WTC11 (cell line): ENCODE measurements around the gene PCTP. TPM values are rescaled to one million over a fixed set of nuclear protein-coding genes. Genes with fewer than 3 reads are reported as not detected.

ENCODE experiments used
- ATAC-seq: fragments of 200-7000 bp; cut with Tn5 transposase; 2 replicates; pipeline ENCODE4 v1.10.0; 2021; ENCODE audit warnings: mild to moderate bottlenecking, moderate library complexity
- CTCF ChIA-PET: fragments of 300-600 bp; sonication (Branson Sonifier 250); formaldehyde crosslinking; loops from one replicate; lab custom pipeline; 2021; ENCODE audit warnings: antibody characterized with exemption; lab: Charles Lee
- POLR2A ChIA-PET: fragments of 350-600 bp; sonication (Branson Sonifier 250); formaldehyde crosslinking; loops from one replicate; lab custom pipeline; 2021; ENCODE audit warnings: antibody characterized with exemption; lab: Charles Lee
- DNase-seq: peaks from one replicate; pipeline ENCODE4 v3.0.0; 2021; ENCODE audit warnings: low spot score
- H3K27ac Mint-ChIP-seq: 2 replicates; pipeline ENCODE4 v1.8.0; 2021; ENCODE audit warnings: mixed read lengths
- H3K27me3 Mint-ChIP-seq: 2 replicates; pipeline ENCODE4 v1.8.0; 2021; ENCODE audit warnings: low read depth, mild to moderate bottlenecking, moderate library complexity, mixed read lengths
- H3K36me3 Mint-ChIP-seq: 2 replicates; pipeline ENCODE4 v1.8.0; 2021; ENCODE audit warnings: mixed read lengths
- H3K4me1 Mint-ChIP-seq: 2 replicates; pipeline ENCODE4 v1.8.0; 2022; ENCODE audit warnings: mixed read lengths
- H3K4me3 Mint-ChIP-seq: 2 replicates; pipeline ENCODE4 v1.8.0; 2021; ENCODE audit warnings: mild to moderate bottlenecking, moderate library complexity, mixed read lengths
- H3K9me3 Mint-ChIP-seq: 2 replicates; pipeline ENCODE4 v1.8.0; 2021; ENCODE audit warnings: mixed read lengths
- ATF1 ChIP-seq: sonication (generic); formaldehyde crosslinking; IDR thresholded peaks from 2 replicates; pipeline ENCODE4 v1.8.1; 2023; ENCODE audit warnings: mild to moderate bottlenecking, moderate library complexity, missing genetic modification reagents
- GRHL2 ChIP-seq: fragments of 250-450 bp; sonication (Bioruptor Pico); IDR thresholded peaks from 2 replicates; pipeline ENCODE4 v1.8.0; 2022; ENCODE audit warnings: mild to moderate bottlenecking, moderate library complexity; ENCODE audit not compliant: insufficient replicate concordance, severe bottlenecking
- GTF2I ChIP-seq: fragments of 250-450 bp; sonication (Bioruptor Pico); conservative IDR thresholded peaks from 2 replicates; pipeline ENCODE4 v1.4.0; 2021; ENCODE audit warnings: mild to moderate bottlenecking
- NFE2L1 ChIP-seq: sonication (generic); formaldehyde crosslinking; IDR thresholded peaks from 2 replicates; pipeline ENCODE4 v1.8.1; 2023; ENCODE audit warnings: missing genetic modification reagents
- NR2C2 ChIP-seq: sonication (generic); formaldehyde crosslinking; IDR thresholded peaks from 2 replicates; pipeline ENCODE4 v1.8.0; 2022; ENCODE audit warnings: mild to moderate bottlenecking, missing genetic modification reagents
- TCF7 ChIP-seq: sonication (generic); formaldehyde crosslinking; IDR thresholded peaks from 2 replicates; pipeline ENCODE4 v1.8.0; 2022; ENCODE audit warnings: mild to moderate bottlenecking, low read depth, missing genetic modification reagents, moderate library complexity
- ZNF416 ChIP-seq: fragments of 250-450 bp; sonication (Bioruptor Pico); IDR thresholded peaks from 2 replicates; pipeline ENCODE4 v1.9.0; 2021; ENCODE audit warnings: mild to moderate bottlenecking, inconsistent platforms
- total RNA-seq: library from RNA; stranded (reverse); gene quantifications from 3 replicates; pipeline ENCODE4 v1.2.3, GENCODE V29; 2021
- TF ChIP-seq, protein P1 (sequence below): sonication (generic); formaldehyde crosslinking; IDR thresholded peaks from 2 replicates; pipeline ENCODE4 v1.8.1; 2023; ENCODE audit warnings: mild to moderate bottlenecking, missing genetic modification reagents, borderline replicate concordance
- TF ChIP-seq, protein P2 (sequence below): sonication (generic); formaldehyde crosslinking; IDR thresholded peaks from 2 replicates; pipeline ENCODE4 v1.8.0; 2023; ENCODE audit warnings: missing genetic modification reagents
- TF ChIP-seq, protein P3 (sequence below): fragments of 250-450 bp; sonication (Bioruptor Pico); IDR thresholded peaks from 2 replicates; pipeline ENCODE4 v1.9.0; 2021; ENCODE audit warnings: moderate library complexity, mild to moderate bottlenecking, inconsistent platforms, borderline replicate concordance
- TF ChIP-seq, protein P4 (sequence below): sonication (generic); formaldehyde crosslinking; IDR thresholded peaks from 2 replicates; pipeline ENCODE4 v1.8.1; 2023; ENCODE audit warnings: mild to moderate bottlenecking, moderate library complexity, missing genetic modification reagents
- TF ChIP-seq, protein P5 (sequence below): fragments of 250-450 bp; sonication (Bioruptor Pico); IDR thresholded peaks from 2 replicates; pipeline ENCODE4 v1.8.0; 2021; ENCODE audit warnings: mild to moderate bottlenecking
- TF ChIP-seq, protein P6 (sequence below): fragments of 200-600 bp; IDR thresholded peaks from 2 replicates; pipeline ENCODE4 v1.8.0; 2022; ENCODE audit warnings: antibody characterized with exemption

The PCTP gene
- total RNA-seq, 1 experiment from 2014 or later: 10.3 TPM

DNA sequence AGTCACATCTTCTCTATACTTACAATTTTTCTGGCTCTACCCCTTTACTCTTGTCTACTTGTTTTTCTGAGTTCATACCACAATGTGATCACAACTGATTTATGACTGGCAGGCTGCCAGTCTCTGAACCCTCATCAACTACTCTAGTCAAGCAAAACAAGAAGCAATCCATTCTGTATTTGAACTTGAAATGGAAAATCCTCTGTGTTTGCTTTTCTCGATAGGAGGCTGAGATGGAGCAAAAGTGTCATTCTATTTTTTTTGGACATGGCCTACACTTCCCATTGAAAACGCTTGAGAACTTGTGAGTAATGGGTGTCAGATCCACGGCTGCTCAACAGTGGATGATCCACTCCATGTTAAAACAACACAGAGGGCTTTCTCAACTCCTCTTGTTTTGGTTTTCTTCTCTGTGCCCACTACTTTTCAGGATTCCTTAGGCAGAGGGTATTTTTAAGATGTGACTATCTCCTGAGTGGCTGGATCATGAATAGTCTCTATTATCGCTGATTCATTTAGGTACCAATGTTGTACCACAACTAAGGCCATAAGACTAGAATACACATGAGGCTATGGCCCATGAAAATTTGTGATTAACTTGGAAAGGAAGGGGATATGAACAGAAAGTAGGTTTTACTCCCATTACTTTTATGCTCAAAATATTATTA, 39.9 kb upstream of the PCTP start (continued):
- TF ChIP-seq, protein P1, sequence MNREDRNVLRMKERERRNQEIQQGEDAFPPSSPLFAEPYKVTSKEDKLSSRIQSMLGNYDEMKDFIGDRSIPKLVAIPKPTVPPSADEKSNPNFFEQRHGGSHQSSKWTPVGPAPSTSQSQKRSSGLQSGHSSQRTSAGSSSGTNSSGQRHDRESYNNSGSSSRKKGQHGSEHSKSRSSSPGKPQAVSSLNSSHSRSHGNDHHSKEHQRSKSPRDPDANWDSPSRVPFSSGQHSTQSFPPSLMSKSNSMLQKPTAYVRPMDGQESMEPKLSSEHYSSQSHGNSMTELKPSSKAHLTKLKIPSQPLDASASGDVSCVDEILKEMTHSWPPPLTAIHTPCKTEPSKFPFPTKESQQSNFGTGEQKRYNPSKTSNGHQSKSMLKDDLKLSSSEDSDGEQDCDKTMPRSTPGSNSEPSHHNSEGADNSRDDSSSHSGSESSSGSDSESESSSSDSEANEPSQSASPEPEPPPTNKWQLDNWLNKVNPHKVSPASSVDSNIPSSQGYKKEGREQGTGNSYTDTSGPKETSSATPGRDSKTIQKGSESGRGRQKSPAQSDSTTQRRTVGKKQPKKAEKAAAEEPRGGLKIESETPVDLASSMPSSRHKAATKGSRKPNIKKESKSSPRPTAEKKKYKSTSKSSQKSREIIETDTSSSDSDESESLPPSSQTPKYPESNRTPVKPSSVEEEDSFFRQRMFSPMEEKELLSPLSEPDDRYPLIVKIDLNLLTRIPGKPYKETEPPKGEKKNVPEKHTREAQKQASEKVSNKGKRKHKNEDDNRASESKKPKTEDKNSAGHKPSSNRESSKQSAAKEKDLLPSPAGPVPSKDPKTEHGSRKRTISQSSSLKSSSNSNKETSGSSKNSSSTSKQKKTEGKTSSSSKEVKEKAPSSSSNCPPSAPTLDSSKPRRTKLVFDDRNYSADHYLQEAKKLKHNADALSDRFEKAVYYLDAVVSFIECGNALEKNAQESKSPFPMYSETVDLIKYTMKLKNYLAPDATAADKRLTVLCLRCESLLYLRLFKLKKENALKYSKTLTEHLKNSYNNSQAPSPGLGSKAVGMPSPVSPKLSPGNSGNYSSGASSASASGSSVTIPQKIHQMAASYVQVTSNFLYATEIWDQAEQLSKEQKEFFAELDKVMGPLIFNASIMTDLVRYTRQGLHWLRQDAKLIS (CRISPR knock-in tag): no peak
- no peak for TF ChIP-seq GTF2I (CRISPR knock-in tag)
- TF ChIP-seq, all 79 proteins: peak for 0

DNA sequence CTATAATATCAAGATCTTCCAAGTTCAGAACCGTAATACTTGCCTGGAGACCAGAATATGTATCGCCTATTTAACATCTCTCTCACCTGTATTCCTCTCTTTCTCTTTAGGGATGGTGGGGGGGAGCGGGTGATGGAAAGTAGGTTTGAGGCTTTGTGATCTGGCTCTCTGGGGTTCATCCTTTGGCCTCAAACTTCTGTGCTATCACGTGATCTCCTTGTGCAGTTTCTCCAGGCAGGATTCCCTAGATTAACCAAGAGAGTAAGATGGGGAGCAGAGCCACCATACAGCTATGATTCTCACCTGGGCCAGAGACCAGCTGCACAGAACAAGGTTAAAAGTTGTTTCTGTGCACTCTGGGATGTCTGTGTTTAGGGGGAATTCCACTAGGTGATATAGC, 33.4 kb upstream of the PCTP start:
- POLR2A ChIA-PET: no interaction called here

DNA sequence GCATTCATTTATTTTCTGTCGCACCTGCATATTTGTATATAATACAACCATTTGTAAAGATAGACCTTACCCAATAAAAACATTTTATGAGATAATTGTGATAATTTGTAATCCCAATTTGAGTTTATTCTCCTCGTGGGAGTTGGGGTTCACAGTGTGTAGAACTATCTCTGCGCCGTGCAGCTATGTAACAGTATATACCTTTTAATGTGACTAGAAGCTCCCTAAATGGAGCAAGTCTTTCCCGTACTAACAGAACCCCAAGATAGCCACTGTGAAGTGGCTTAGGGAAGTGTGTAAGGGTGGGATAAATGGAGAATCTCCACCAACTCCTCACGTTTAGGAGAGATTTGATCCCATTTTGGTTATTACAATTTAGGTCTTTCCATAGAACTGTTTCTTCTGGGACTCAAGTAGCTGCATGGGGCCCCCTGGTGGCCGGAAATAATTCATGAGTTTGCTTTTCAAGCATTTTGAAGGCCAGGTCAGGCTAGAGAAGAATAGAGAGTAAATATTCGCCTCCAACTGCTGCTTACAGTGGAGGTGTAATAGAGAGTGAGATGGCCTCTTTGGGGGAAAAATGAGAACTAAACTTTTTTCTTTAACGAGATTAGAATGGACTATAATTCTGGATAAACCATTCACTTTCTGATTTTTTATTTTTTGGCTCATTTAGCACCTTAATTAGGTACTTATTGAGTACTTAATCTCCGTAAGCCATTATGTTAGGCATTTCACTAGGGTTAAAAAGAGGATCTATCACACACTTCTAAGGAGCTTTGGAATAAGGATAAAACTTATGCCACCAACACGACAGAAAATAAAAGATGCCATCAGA, 32.7 kb upstream of the PCTP start:
- Mint-ChIP-seq H3K27ac (no peak overlapping the region), H3K4me1 (peaks cover 22% of the 10 kb centered on the region)
- POLR2A ChIA-PET: no interaction called here

More for the DNA sequence above, 33.4 kb upstream of the PCTP start:
- H3K36me3 Mint-ChIP-seq: no peaks in the 10 kb centered on the region
- no peaks in the 10 kb centered on the region for H3K27me3 Mint-ChIP-seq
- no peaks in the 10 kb centered on the region for H3K9me3 Mint-ChIP-seq
- H3K4me1 Mint-ChIP-seq: peaks cover 15% of the 10 kb centered on the region
- H3K27ac Mint-ChIP-seq: no peak overlapping the region
- TF ChIP-seq, protein P2, sequence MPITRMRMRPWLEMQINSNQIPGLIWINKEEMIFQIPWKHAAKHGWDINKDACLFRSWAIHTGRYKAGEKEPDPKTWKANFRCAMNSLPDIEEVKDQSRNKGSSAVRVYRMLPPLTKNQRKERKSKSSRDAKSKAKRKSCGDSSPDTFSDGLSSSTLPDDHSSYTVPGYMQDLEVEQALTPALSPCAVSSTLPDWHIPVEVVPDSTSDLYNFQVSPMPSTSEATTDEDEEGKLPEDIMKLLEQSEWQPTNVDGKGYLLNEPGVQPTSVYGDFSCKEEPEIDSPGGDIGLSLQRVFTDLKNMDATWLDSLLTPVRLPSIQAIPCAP: no peak
- TF ChIP-seq ZNF416 (CRISPR knock-in tag) (no peak), GRHL2 (CRISPR knock-in tag) (no peak), ATF1 (no peak), NR2C2 (CRISPR knock-in tag) (no peak), NFE2L1 (no peak)
- TF ChIP-seq, protein P3, sequence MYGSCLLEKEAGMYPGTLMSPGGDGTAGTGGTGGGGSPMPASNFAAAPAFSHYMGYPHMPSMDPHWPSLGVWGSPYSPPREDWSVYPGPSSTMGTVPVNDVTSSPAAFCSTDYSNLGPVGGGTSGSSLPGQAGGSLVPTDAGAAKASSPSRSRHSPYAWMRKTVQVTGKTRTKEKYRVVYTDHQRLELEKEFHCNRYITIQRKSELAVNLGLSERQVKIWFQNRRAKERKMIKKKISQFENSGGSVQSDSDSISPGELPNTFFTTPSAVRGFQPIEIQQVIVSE: no peak
- TF ChIP-seq, protein P4, sequence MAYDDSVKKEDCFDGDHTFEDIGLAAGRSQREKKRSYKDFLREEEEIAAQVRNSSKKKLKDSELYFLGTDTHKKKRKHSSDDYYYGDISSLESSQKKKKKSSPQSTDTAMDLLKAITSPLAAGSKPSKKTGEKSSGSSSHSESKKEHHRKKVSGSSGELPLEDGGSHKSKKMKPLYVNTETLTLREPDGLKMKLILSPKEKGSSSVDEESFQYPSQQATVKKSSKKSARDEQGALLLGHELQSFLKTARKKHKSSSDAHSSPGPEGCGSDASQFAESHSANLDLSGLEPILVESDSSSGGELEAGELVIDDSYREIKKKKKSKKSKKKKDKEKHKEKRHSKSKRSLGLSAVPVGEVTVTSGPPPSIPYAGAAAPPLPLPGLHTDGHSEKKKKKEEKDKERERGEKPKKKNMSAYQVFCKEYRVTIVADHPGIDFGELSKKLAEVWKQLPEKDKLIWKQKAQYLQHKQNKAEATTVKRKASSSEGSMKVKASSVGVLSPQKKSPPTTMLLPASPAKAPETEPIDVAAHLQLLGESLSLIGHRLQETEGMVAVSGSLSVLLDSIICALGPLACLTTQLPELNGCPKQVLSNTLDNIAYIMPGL (CRISPR knock-in tag): no peak
- TF ChIP-seq, protein P5, sequence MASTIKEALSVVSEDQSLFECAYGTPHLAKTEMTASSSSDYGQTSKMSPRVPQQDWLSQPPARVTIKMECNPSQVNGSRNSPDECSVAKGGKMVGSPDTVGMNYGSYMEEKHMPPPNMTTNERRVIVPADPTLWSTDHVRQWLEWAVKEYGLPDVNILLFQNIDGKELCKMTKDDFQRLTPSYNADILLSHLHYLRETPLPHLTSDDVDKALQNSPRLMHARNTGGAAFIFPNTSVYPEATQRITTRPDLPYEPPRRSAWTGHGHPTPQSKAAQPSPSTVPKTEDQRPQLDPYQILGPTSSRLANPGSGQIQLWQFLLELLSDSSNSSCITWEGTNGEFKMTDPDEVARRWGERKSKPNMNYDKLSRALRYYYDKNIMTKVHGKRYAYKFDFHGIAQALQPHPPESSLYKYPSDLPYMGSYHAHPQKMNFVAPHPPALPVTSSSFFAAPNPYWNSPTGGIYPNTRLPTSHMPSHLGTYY (CRISPR knock-in tag): no peak
- CTCF ChIA-PET: interaction anchor here (0.6 to 3.1 kb wide), 22 partner anchors 8 to 193 kb away, joined by 3 to 21 read pairs (median 6); partner anchors contain the start of gene PCTP
- DNase-seq (no peak), ATAC-seq (no peak)
- no peak overlapping the region for H3K4me3 Mint-ChIP-seq

More for the DNA sequence above, 32.7 kb upstream of the PCTP start:
- TF ChIP-seq TCF7 (CRISPR knock-in tag): no peak
- TF ChIP-seq, protein P6, sequence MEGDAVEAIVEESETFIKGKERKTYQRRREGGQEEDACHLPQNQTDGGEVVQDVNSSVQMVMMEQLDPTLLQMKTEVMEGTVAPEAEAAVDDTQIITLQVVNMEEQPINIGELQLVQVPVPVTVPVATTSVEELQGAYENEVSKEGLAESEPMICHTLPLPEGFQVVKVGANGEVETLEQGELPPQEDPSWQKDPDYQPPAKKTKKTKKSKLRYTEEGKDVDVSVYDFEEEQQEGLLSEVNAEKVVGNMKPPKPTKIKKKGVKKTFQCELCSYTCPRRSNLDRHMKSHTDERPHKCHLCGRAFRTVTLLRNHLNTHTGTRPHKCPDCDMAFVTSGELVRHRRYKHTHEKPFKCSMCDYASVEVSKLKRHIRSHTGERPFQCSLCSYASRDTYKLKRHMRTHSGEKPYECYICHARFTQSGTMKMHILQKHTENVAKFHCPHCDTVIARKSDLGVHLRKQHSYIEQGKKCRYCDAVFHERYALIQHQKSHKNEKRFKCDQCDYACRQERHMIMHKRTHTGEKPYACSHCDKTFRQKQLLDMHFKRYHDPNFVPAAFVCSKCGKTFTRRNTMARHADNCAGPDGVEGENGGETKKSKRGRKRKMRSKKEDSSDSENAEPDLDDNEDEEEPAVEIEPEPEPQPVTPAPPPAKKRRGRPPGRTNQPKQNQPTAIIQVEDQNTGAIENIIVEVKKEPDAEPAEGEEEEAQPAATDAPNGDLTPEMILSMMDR: peak; percentile 54; the same call in 1 of the 2 replicates
- no peaks in the 10 kb centered on the region for H3K36me3 Mint-ChIP-seq
- DNase-seq (peak; percentile 82), ATAC-seq (peak; percentile 69)
- no peaks in the 10 kb centered on the region for H3K9me3 Mint-ChIP-seq
- CTCF ChIA-PET: interaction anchor here (0.6 to 3.1 kb wide), 25 partner anchors 8 to 607 kb away, joined by 3 to 21 read pairs (median 4); partner anchors contain the start of gene PCTP
- H3K4me3 Mint-ChIP-seq: no peak overlapping the region
- H3K27me3 Mint-ChIP-seq: no peaks in the 10 kb centered on the region
